ENCODE data around the gene TALDO1. TPM values are rescaled to one million over a fixed set of nuclear protein-coding genes. Genes with fewer than 3 reads are reported as not detected.

Gene TALDO1
- total RNA-seq (2021), result 268 and 300 TPM in 2 replicates
- long read RNA-seq, transcript TALDO1-203 (8 exons, 1,231 nt), result minor isoform, 11 of 1,214 reads
- long read RNA-seq, transcript TALDO1-201 (8 exons, 1,346 nt), result major isoform, 1,136 of 1,214 reads
- long read RNA-seq, partial matches to known transcripts, result 10 of 1,214 reads
- long read RNA-seq, other reads (novel, unspliced or antisense), result 53 of 1,214 reads

DNA sequence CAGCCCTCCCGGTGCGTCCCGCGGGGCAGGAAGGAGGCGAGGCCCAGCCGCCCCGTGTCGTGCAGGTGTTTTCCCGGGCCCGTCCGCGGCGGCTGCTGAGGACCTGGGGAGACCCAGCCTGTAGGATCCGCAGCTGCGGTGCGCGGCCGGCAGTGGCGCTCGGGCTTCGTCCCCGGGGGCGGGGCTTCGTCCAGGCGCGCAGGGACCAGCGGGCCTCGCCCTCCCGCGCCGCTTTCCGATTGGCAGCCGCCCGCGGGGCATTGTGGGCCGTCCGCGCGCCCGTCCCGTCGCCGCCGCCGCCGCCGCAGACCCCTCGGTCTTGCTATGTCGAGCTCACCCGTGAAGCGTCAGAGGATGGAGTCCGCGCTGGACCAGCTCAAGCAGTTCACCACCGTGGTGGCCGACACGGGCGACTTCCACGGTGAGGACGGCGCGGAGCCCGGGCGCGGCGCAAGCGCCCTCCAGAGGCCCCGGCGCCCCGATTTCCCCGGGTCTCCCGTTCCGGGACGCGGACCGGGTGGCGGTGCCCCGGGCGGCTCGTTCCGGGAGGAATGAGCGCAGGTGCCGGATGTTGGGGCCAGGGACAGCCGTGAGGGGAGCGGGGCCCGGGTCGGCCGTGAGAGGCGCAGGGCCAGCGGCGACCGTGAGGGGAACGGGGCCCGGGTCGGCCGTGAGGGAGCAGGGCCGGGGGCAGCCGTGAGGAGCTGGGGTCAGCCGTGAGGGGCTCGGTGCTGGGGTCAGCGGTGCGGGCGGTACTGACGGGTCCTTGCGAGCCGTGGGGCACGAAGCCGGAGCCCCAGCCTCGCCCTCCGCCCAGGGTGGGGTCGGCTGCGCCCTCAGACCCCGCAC is at the start of gene TALDO1:
Gene TALDO1, plus strand, starts transcription at position 307 of the 849 bp plus-strand sequence. Its CDS starts 18 bp downstream, at position 325.
- Histone ChIP-seq H3K23me2 (ENCODE audit: insufficient read length, low read depth, low read length, poor library complexity, severe bottlenecking) (peaks cover 10% of the 10 kb centered on the region), H3K18ac (ENCODE audit: insufficient read length, low read depth, low read length) (peak within 1 kb of the TSS; percentile 73), H2BK120ac (ENCODE audit: low read depth, low read length, poor library complexity, severe bottlenecking) (no peak within 1 kb of the TSS), H3K4me2 (ENCODE audit: insufficient read depth, insufficient read length, low read length) (peak within 1 kb of the TSS; percentile 98), H3K79me1 (ENCODE audit: insufficient read depth, low read depth, low read length, poor library complexity, severe bottlenecking) (peaks cover 8% of the 10 kb centered on the region), H3K27me3 (ENCODE audit: insufficient read depth, low read length) (no peaks in the 10 kb centered on the region), H3K79me2 (ENCODE audit: insufficient read depth, low read length) (peaks cover 37% of the 10 kb centered on the region), H3K9me3 (ENCODE audit: control insufficient read depth, low read depth, low read length) (no peaks in the 10 kb centered on the region), H4K20me1 (ENCODE audit: control insufficient read depth, insufficient read depth, insufficient read length) (no peaks in the 10 kb centered on the region), H2BK15ac (ENCODE audit: low read depth, low read length) (no peak within 1 kb of the TSS; the same call in 1 of the 2 replicates), H2BK12ac (ENCODE audit: insufficient read length, low read depth, low read length) (no peak within 1 kb of the TSS), H2AK5ac (ENCODE audit: insufficient read length, low read length) (no peak within 1 kb of the TSS), H3K4ac (ENCODE audit: low read depth, low read length) (no peak within 1 kb of the TSS; the same call in 1 of the 2 replicates), H3K27ac (ENCODE audit: insufficient read length, low read depth, low read length) (peak within 1 kb of the TSS; percentile 50), H3T11ph (ENCODE audit: low read length) (no peak within 1 kb of the TSS), H2BK20ac (ENCODE audit: low read depth, low read length, poor library complexity, severe bottlenecking) (no peak within 1 kb of the TSS), H3K56ac (ENCODE audit: insufficient read length, low read depth, low read length) (no peak within 1 kb of the TSS), H3K9ac (ENCODE audit: extremely low read depth, insufficient read length, low read length) (peak within 1 kb of the TSS; percentile 92), H3K14ac (ENCODE audit: insufficient read depth, low read length) (peak within 1 kb of the TSS; percentile 95), H2AFZ (ENCODE audit: low read length) (no peak within 1 kb of the TSS), H4K91ac (ENCODE audit: insufficient read length, low read depth, low read length) (peak within 1 kb of the TSS; percentile 28), H2BK5ac (ENCODE audit: insufficient read length, low read length) (no peak within 1 kb of the TSS), H4K5ac (ENCODE audit: insufficient read length, low read depth, low read length) (no peak within 1 kb of the TSS), H3K4me1 (ENCODE audit: insufficient read depth, low read length) (no peaks in the 10 kb centered on the region; the same call in 1 of the 2 replicates), H3K23ac (ENCODE audit: insufficient read length, low read depth, low read length) (no peak within 1 kb of the TSS), H4K8ac (replicated peaks; ENCODE audit: insufficient read length, low read depth, low read length) (no peak within 1 kb of the TSS)
- Mint-ChIP-seq H3K4me3 (peak within 1 kb of the TSS; percentile 83 to 92), H3K27me3 (ENCODE audit: low read depth) (no peaks in the 10 kb centered on the region), H3K27ac (peak within 1 kb of the TSS; percentile 97 to 98 (median 98)), H3K36me3 (ENCODE audit: insufficient read depth in 1 of 3, low read depth in 3 of 3) (peaks cover 7 to 18% (median 10%) of the 10 kb centered on the region in 3 experiments), H3K9me3 (no peaks in the 10 kb centered on the region), H3K4me1 (peaks cover 24 to 37% of the 10 kb centered on the region in 2 experiments)
- DNase-seq, result peak; percentile 93
- WGBS (ENCODE audit: extremely low coverage, insufficient read length, low lambda C conversion rate), result no CpG with 5 or more reads among the region's 112 CpGs
- TF ChIP-seq, protein P1, sequence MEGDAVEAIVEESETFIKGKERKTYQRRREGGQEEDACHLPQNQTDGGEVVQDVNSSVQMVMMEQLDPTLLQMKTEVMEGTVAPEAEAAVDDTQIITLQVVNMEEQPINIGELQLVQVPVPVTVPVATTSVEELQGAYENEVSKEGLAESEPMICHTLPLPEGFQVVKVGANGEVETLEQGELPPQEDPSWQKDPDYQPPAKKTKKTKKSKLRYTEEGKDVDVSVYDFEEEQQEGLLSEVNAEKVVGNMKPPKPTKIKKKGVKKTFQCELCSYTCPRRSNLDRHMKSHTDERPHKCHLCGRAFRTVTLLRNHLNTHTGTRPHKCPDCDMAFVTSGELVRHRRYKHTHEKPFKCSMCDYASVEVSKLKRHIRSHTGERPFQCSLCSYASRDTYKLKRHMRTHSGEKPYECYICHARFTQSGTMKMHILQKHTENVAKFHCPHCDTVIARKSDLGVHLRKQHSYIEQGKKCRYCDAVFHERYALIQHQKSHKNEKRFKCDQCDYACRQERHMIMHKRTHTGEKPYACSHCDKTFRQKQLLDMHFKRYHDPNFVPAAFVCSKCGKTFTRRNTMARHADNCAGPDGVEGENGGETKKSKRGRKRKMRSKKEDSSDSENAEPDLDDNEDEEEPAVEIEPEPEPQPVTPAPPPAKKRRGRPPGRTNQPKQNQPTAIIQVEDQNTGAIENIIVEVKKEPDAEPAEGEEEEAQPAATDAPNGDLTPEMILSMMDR (conservative IDR thresholded peaks at IDR 0.05), result 0 out of 3 replicates have a peak, but pooled peaks have one; percentile 16

Measured in H9 (cell line).